GM18951 (cell line): ENCODE measurements around the gene SLC34A1.
A peak's percentile ranks its signal among the peaks of the same experiment; 100 is the strongest.
"Not testable (repeated sequence)": the region's sequence is repeated elsewhere in the genome, so short reads cannot be mapped to it uniquely, and the experiment has no call there.

Experiments used
- POLR2A ChIP-seq: IDR thresholded peaks from 4 replicates; pipeline ENCODE4 v1.6.1; 2011; ENCODE audit warnings: mild to moderate bottlenecking; ENCODE audit not compliant: insufficient read length, insufficient read depth; ENCODE audit errors: extremely low read depth
- in situ Hi-C: fragments of 300-500 bp; cut with MboI; formaldehyde crosslinking; loops from one replicate; pipeline ENCODE4 v1.12.0; 2022; ENCODE audit warnings: low sequenced_read_pairs, mixed read lengths, inconsistent platforms; ENCODE audit not compliant: unreplicated experiment

SLC34A1 gene

GRCh38 chr5:177412603-177413233 is 28.5 kb downstream of the SLC34A1 start:
- in situ Hi-C loops: no loop called here
- peak; percentile 34 for TF ChIP-seq POLR2A

GRCh38 chr5:177414481-177414880 is 30.2 kb downstream of the SLC34A1 start:
- TF ChIP-seq POLR2A: no peak
- in situ Hi-C loops: no loop called here

- in situ Hi-C loops: not testable (repeated sequence)
Observed at GRCh38 chr5:177417081-177417480, 32.8 kb downstream of the SLC34A1 start.

GRCh38 chr5:177419046-177419445 is 34.8 kb downstream of the SLC34A1 start:
- in situ Hi-C loops: no loop called here
- no peak for TF ChIP-seq POLR2A

- in situ Hi-C loops: not testable (repeated sequence)
Observed at GRCh38 chr5:177420472-177420871, 36.2 kb downstream of the SLC34A1 start.

- no peak for TF ChIP-seq POLR2A
- in situ Hi-C loops: no loop called here
Observed at GRCh38 chr5:177421062-177421798, 37.0 kb downstream of the SLC34A1 start.

GRCh38 chr5:177423671-177424070 is 39.4 kb downstream of the SLC34A1 start:
- in situ Hi-C loops: no loop called here
- no peak for TF ChIP-seq POLR2A

GRCh38 chr5:177425196-177425800 is 41.1 kb downstream of the SLC34A1 start:
- no peak for TF ChIP-seq POLR2A
- in situ Hi-C loops: no loop called here

GRCh38 chr5:177425801-177426565 is 41.7 kb downstream of the SLC34A1 start:
- TF ChIP-seq POLR2A: peak; percentile 83
- in situ Hi-C loops: no loop called here

GRCh38 chr5:177426566-177427210 is 42.5 kb downstream of the SLC34A1 start, which contains the start of gene GRK6:
GRK6 (plus strand) TSS chr5:177426676; CDS start chr5:177426846, 170 bp downstream.
- in situ Hi-C loops: no loop called here
- TF ChIP-seq POLR2A: peak; percentile 79

- in situ Hi-C loops: no loop called here
Observed at GRCh38 chr5:177427211-177427822, 43.1 kb downstream of the SLC34A1 start.

GRCh38 chr5:177427919-177428573 is 43.8 kb downstream of the SLC34A1 start:
- no peak for TF ChIP-seq POLR2A
- in situ Hi-C loops: no loop called here

More at GRCh38 chr5:177427211-177427822, 43.1 kb downstream of the SLC34A1 start:
- TF ChIP-seq POLR2A: no peak
